CD4-positive, CD25-positive, alpha-beta regulatory T cell (primary cell): ENCODE data around the gene SV2C. TPM values are rescaled to one million over a fixed set of nuclear protein-coding genes. Genes with fewer than 3 reads are reported as not detected.

ENCODE experiments used
- ATAC-seq, 2 donors: fragments of 150-1000 bp; cut with Tn5 transposase; one replicate each; pipeline ENCODE4 v1.10.0; 2021; ENCODE audit warnings: low read depth in 2 of 2, moderate number of reproducible peaks in 2 of 2, moderate library complexity in 1 of 2
- DNase-seq, 3 donors: peaks; one replicate each; pipeline versions ENCODE4 v3.0.0 to v3.0.0-alpha.2; 2012 to 2022; ENCODE audit warnings: mixed read lengths in 1 of 3
- H3K27ac ChIP-seq: one replicate; pipeline ENCODE4 v1.7.0; 2013; ENCODE audit warnings: mild to moderate bottlenecking, low read length; ENCODE audit not compliant: insufficient read depth, poor library complexity, severe bottlenecking
- H3K27me3 ChIP-seq: one replicate; pipeline ENCODE4 v1.7.0; 2013; ENCODE audit warnings: low read length; ENCODE audit not compliant: control insufficient read depth, insufficient read depth
- H3K36me3 ChIP-seq: one replicate; pipeline ENCODE4 v1.7.0; 2013; ENCODE audit warnings: mild to moderate bottlenecking, low read length, moderate library complexity; ENCODE audit not compliant: control insufficient read depth, insufficient read depth
- H3K4me1 ChIP-seq: 2 replicates; pipeline ENCODE4 v1.7.0; 2013; ENCODE audit warnings: mild to moderate bottlenecking, low read length; ENCODE audit not compliant: insufficient read depth, control insufficient read depth, poor library complexity, severe bottlenecking
- H3K4me3 ChIP-seq: one replicate; pipeline ENCODE4 v1.7.0; 2013; ENCODE audit warnings: low read depth, mild to moderate bottlenecking, low read length, moderate library complexity
- H3K9me3 ChIP-seq, 2 experiments: 1 replicate in 1 of 2; 2 replicates in 1 of 2; pipeline ENCODE4 v1.7.0; 2013; ENCODE audit warnings: low read length in 2 of 2, mild to moderate bottlenecking in 1 of 2, moderate library complexity in 1 of 2; ENCODE audit not compliant: control insufficient read depth in 2 of 2
- H3K27ac Mint-ChIP-seq, 3 donors: one replicate each; pipeline ENCODE4 v1.8.0; 2020 to 2022; ENCODE audit warnings: mild to moderate bottlenecking in 3 of 3, mixed read lengths in 3 of 3, moderate library complexity in 2 of 3
- H3K27me3 Mint-ChIP-seq: one replicate; pipeline ENCODE4 v1.8.0; 2022; ENCODE audit warnings: mild to moderate bottlenecking, mixed read lengths
- H3K36me3 Mint-ChIP-seq: one replicate; pipeline ENCODE4 v1.8.0; 2020; ENCODE audit warnings: mixed read lengths
- H3K4me1 Mint-ChIP-seq, 4 donors: one replicate each; pipeline ENCODE4 v1.8.0; 2020 to 2022; ENCODE audit warnings: mixed read lengths in 4 of 4, mild to moderate bottlenecking in 1 of 4
- H3K4me3 Mint-ChIP-seq, 4 donors: one replicate each; pipeline ENCODE4 v1.8.0; 2020 to 2022; ENCODE audit warnings: mild to moderate bottlenecking in 4 of 4, mixed read lengths in 4 of 4, moderate library complexity in 3 of 4
- H3K9me3 Mint-ChIP-seq, 7 donors: one replicate each; pipeline ENCODE4 v1.8.0; 2020 to 2022; ENCODE audit warnings: mixed read lengths in 7 of 7, mild to moderate bottlenecking in 3 of 7, moderate library complexity in 2 of 7
- polyA plus RNA-seq, 4 donors: library from polyadenylated mRNA; unstranded; fragments of 300-500 nt; fragmentation: Illumina TruSeq; gene quantifications; one replicate each; pipeline ENCODE4 v1.2.3, GENCODE V29; 2021
- total RNA-seq: library from RNA; stranded (reverse); gene quantifications from one replicate; pipeline ENCODE4 v1.2.3, GENCODE V29; 2022

The SV2C gene
- total and polyA plus RNA-seq, 5 donors from 2014 or later = 0.05 to 0.12 TPM; not detected in 3

DNA sequence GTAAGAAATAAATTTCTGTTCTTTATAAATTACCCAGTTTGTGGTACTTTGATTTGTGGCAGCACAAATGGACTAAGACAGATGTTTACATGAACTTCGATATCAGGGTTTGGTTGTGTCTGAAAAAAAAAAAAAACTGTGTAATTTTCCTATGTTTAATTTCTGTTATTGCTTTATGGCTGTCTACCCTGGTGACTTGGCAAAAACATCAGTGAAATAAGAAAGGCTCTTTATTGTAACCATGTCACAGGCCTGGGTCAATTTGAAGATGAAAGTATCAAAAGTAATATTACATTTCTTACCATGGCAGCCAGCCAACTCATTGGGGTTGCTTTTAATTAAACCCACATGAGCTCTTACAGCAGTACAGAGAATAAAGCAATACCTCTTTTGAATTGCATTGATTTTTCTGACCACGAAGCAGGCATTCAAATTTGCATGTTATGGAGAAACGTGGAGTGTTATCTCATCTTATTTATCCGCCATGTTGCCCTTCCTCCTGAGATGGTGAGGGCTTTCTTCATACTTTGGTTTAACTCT, 20.6 kb upstream of the SV2C start:
- H3K36me3 Mint-ChIP-seq = no peaks in the 10 kb centered on the region
- H3K27me3 Mint-ChIP-seq = peaks cover 40% of the 10 kb centered on the region
- H3K27ac Mint-ChIP-seq = no peak overlapping the region

DNA sequence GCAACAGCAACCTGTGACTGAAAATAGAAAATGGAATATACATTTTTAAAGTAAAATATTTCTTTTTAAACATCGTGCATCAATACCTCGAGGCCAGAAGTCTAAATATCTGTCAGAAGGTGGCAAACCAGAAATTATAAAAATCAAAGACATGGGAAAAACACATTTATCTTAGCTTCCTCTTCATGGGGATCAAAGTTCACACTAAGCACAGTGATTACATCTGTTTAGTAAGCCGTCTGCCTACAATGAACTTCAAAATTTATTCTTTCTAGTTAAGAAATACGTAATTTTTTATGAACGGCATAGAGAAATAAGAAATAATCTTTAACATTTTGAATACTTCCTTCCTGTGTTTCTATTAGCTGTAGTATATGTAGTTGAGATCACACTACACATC, 17.9 kb upstream of the SV2C start:
- Mint-ChIP-seq H3K36me3 (no peaks in the 10 kb centered on the region), H3K4me1 (no peaks in the 10 kb centered on the region), H3K9me3 (no peaks in the 10 kb centered on the region), H3K27me3 (peaks cover 44% of the 10 kb centered on the region), H3K27ac (no peak overlapping the region), H3K4me3 (no peak overlapping the region)
- no peaks in the 10 kb centered on the region for H3K9me3 ChIP-seq
- H3K27ac ChIP-seq = no peak overlapping the region
- peaks cover 11% of the 10 kb centered on the region for H3K27me3 ChIP-seq
- DNase-seq = no peak
- no peak for ATAC-seq
- H3K4me1 ChIP-seq = no peaks in the 10 kb centered on the region
- no peaks in the 10 kb centered on the region for H3K36me3 ChIP-seq
- no peak overlapping the region for H3K4me3 ChIP-seq

More for the DNA sequence above, 20.6 kb upstream of the SV2C start:
- H3K9me3 Mint-ChIP-seq = no peaks in the 10 kb centered on the region
- Histone ChIP-seq H3K36me3 (no peaks in the 10 kb centered on the region), H3K27ac (no peak overlapping the region), H3K4me3 (no peak overlapping the region), H3K4me1 (no peaks in the 10 kb centered on the region), H3K9me3 (no peaks in the 10 kb centered on the region), H3K27me3 (peaks cover 16% of the 10 kb centered on the region)
- DNase-seq = no peak
- H3K4me1 Mint-ChIP-seq = no peaks in the 10 kb centered on the region
- H3K4me3 Mint-ChIP-seq = no peak overlapping the region
- ATAC-seq = no peak

DNA sequence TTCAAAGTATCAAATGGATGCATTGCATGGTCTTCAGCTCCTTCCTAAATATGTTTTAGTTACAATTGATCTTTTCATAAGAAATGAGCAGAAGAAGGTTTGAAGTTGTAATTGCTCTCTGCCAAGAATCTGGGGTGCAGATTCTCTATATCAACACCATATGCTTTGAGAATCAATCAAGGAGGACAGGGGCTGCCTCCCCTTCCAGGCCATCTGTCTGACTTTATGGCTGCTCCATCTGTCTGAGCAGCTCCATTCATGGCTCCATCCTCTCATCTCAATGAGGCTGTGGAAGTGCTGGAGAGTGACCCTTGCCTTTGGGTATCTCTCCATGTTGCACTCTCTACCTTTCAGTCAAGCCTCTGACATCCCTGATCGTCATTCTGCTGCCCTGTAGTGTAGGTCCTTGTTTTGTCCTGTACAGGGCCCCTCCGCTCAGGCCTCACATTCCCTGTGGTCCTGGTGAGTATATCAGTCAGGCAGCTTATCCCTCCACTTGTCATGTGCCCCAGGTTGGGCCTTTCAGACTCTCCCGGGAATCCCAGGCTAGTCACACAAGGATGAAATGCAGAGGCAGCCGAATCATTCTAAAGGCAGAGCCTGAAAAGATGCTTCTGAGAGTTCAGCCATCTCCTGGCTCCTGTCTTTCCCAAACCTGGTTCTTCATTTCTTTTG, 14.0 kb upstream of the SV2C start:
- Histone ChIP-seq H3K27ac (no peak overlapping the region), H3K4me1 (no peaks in the 10 kb centered on the region), H3K36me3 (no peaks in the 10 kb centered on the region), H3K27me3 (peaks cover 19% of the 10 kb centered on the region), H3K9me3 (no peaks in the 10 kb centered on the region), H3K4me3 (no peak overlapping the region)
- Mint-ChIP-seq H3K36me3 (no peaks in the 10 kb centered on the region), H3K4me1 (no peaks in the 10 kb centered on the region), H3K4me3 (no peak overlapping the region), H3K27ac (peak overlapping the region in 1 of 3 donors; percentile 34), H3K9me3 (no peaks in the 10 kb centered on the region), H3K27me3 (peaks cover 34% of the 10 kb centered on the region)
- no peak for DNase-seq
- no peak for ATAC-seq

- Mint-ChIP-seq H3K4me1 (no peaks in the 10 kb centered on the region), H3K36me3 (no peaks in the 10 kb centered on the region), H3K27me3 (peaks cover 63% of the 10 kb centered on the region), H3K4me3 (no peak overlapping the region), H3K27ac (no peak overlapping the region), H3K9me3 (peaks cover 0 to 3% (median 0%) of the 10 kb centered on the region in 7 donors)
- Histone ChIP-seq H3K27me3 (peaks cover 31% of the 10 kb centered on the region), H3K27ac (no peak overlapping the region), H3K36me3 (no peaks in the 10 kb centered on the region), H3K4me1 (no peaks in the 10 kb centered on the region), H3K9me3 (no peaks in the 10 kb centered on the region), H3K4me3 (no peak overlapping the region)
- ATAC-seq (peak in 1 of 2 donors; percentile 56), DNase-seq (peak in 2 of 3 donors; percentile 12 to 44)
These were observed 8.6 kb upstream of the SV2C start for GRCh38 chr5:76074487-76075065.

GRCh38 chr5:76081811-76082771, 1.1 kb upstream of the SV2C start:
- Mint-ChIP-seq H3K27me3 (peaks cover 75% of the 10 kb centered on the region), H3K4me1 (peaks cover 0 to 35% (median 17%) of the 10 kb centered on the region in 4 donors), H3K27ac (no peak overlapping the region), H3K4me3 (peak overlapping the region in 3 of 4 donors; percentile 28 to 76 (median 66)), H3K9me3 (peaks cover 0 to 3% (median 0%) of the 10 kb centered on the region in 7 donors), H3K36me3 (no peaks in the 10 kb centered on the region)
- Histone ChIP-seq H3K27ac (no peak overlapping the region), H3K36me3 (no peaks in the 10 kb centered on the region), H3K27me3 (peaks cover 39% of the 10 kb centered on the region), H3K4me1 (peaks cover 32% of the 10 kb centered on the region), H3K4me3 (no peak overlapping the region), H3K9me3 (no peaks in the 10 kb centered on the region)
- peak in 1 of 3 donors; percentile 9 for DNase-seq
- ATAC-seq = no peak

DNA sequence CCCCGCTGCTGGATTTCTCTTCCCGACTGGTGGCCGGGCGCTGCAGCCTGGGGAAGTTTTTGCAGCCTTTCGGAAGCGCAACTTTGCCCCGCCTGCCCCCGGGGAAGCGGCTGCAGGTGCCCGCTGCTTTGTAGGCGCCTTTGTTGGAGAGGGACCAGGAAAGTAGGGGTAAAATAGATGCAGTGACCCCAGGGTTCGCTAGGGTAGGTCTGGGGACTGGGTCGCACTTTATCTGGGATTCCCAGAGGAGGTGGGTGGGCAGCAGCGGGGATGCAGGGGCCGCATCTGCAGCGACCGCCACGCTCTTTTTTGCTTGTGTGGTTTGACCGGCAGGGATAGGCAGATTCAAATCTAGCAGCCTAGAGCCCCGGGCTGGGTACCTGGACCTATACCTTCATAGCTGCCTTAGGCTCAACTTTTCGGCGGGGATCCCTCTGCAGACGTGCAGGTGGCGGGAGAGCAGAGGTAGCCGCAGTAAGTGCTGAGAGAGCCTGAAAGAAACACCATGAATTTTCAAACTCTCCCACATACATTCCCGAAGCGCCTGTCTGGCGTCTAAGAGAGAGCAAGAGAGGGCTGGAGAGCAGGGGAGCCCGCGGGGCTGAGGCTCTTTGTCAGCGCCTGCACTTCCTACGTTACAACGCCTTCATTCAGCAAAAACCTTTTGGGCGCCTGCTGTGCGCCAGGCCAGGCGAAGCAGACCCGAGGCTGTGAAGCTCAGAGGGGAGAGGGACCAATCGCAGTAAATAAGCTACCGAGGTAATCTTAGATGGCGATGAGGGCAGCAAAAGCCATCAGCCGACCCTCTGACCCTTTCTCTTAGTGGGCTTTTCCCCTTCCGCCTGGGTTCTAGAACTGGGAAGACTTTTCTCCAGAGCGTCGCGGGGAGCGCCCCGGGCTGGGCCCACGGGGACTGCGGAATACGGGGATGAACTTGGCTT, 642 bp downstream of the SV2C start:
- Mint-ChIP-seq H3K36me3 (no peaks in the 10 kb centered on the region), H3K4me3 (peak overlapping the region in 2 of 4 donors; percentile 75 to 80), H3K9me3 (no peaks in the 10 kb centered on the region), H3K4me1 (peaks cover 0 to 35% (median 17%) of the 10 kb centered on the region in 4 donors), H3K27ac (no peak overlapping the region), H3K27me3 (peaks cover 71% of the 10 kb centered on the region)
- DNase-seq = peak in 1 of 3 donors; percentile 17
- Histone ChIP-seq H3K9me3 (no peaks in the 10 kb centered on the region), H3K4me1 (peaks cover 32% of the 10 kb centered on the region), H3K27ac (no peak overlapping the region), H3K36me3 (no peaks in the 10 kb centered on the region), H3K4me3 (no peak overlapping the region), H3K27me3 (peaks cover 44% of the 10 kb centered on the region)
- no peak for ATAC-seq
